HG02610 (cell line): ENCODE measurements around the gene MORN1.

Experiments used
- ATAC-seq: cut with Tn5 transposase; IDR thresholded peaks from one replicate; pipeline ENCODE4 v1.9.1; 2021; ENCODE audit warnings: mild to moderate bottlenecking, moderate library complexity; ENCODE audit not compliant: unreplicated experiment

MORN1 gene

GRCh38 chr1:2311184-2312032 is 79.9 kb downstream of the MORN1 start:
- ATAC-seq = no peak

GRCh38 chr1:2310332-2311183 is 80.8 kb downstream of the MORN1 start:
- ATAC-seq = no peak

- no peak for ATAC-seq
Measured at GRCh38 chr1:2308844-2309243, 82.5 kb downstream of the MORN1 start.

- ATAC-seq = no peak
Measured at GRCh38 chr1:2307972-2308371, 83.4 kb downstream of the MORN1 start.

DNA sequence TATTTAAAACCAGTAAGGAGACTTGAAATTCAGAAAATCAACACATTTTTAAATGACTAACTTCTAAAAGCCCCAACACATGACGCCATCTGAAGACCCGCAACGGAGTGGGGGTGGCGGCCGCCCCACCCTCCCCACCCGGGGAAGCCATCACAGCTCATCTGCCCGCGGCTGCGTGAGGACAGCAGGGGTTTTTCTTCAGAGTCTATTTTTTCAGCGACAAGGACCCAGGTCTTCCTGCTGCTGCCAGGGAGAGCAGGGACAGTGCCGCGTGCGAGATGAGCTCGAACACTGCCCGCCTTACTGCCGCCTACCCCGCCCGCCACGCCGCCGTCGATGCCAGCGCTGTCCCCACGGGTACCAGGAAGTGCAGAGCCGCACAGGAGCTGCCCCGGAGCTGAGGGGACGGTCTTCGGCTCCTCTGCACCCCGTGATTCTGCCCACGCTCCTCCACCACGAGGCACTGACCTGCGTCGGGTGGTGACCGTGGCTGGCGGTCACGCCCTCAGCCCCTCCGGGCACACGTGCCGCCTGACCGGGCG is 84.2 kb downstream of the MORN1 start:
- ATAC-seq = no peak

GRCh38 chr1:2306151-2306978 is 85.0 kb downstream of the MORN1 start:
- no peak for ATAC-seq

DNA sequence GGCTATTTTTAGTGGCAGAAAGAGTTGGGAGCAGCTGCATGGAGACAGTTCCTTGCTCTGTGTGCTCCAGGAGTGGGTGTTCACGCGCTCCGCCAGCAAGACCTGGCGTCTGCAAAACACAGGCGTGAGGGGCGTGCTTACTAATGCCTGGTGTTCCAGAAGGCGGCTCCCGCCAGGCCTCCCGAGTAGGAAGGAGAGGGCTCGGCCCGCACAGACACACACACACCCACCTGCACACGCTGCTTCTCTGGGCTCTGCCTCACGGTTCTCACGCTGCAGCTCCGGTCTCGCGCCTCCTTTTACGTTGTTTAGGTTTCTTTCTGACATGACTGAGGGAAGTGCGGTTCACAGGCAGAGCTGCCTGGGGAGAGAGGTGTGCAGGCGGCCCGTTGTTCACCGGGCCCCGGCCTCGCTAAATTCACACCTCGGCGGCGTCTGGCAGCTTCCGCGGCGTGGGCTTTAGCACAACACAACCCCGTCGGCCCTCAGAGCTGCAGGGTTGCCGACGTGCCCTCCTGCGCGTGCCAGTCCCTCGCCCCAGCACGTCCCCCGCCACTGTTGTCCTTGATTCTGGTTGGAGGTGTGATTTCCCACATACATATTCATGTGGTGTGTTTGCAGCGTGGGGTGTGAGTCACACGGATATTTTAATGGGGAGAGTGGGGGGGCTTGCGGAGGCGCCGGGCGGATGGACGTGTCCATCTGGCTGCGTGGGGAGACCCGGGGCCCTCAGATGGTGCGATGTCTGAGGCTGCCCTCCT is 86.3 kb downstream of the MORN1 start:
- no peak for ATAC-seq

DNA sequence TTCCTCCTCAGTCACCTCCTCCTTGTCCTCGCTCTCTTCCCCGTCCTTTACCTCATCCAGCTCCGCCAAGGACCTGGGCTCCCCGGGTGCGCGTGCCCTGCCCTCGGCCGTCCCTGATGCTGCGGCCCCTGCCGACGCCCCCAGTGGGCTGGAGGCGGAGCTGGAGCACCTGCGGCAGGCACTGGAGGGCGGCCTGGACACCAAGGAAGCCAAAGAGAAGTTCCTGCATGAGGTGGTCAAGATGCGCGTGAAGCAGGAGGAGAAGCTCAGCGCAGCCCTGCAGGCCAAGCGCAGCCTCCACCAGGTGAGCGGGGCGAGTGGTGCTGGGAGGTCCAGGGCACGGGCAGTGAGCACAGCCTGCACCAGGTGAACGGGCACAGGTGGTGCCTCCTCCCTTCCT is 87.1 kb downstream of the MORN1 start:
- no peak for ATAC-seq

DNA sequence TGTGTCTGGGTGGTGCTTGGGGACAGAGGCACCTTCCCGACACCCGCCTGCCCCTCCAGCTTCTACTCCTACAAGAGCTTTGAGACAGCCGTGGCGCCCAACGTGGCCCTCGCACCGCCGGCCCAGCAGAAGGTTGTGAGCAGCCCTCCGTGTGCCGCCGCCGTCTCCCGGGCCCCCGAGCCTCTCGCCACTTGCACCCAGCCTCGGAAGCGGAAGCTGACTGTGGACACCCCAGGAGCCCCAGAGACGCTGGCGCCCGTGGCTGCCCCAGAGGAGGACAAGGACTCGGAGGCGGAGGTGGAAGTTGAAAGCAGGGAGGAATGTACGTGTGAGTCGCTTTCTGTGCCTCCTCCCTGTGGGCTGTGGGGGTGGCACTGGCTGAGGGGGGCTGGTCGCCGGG is 87.6 kb downstream of the MORN1 start:
- ATAC-seq = no peak

- ATAC-seq = no peak
Measured at GRCh38 chr1:2303016-2303775, 88.2 kb downstream of the MORN1 start.

- no peak for ATAC-seq
Measured at GRCh38 chr1:2302292-2302925, 88.9 kb downstream of the MORN1 start.

- no peak for ATAC-seq
Measured at GRCh38 chr1:2301607-2302291, 89.6 kb downstream of the MORN1 start.

GRCh38 chr1:2300851-2301606 is 90.3 kb downstream of the MORN1 start:
- ATAC-seq = peak; percentile 29

- peak; percentile 76 for ATAC-seq
Measured at GRCh38 chr1:2300004-2300771, 91.2 kb downstream of the MORN1 start.

- ATAC-seq = no peak
Measured at GRCh38 chr1:2299131-2299627, 92.2 kb downstream of the MORN1 start.

DNA sequence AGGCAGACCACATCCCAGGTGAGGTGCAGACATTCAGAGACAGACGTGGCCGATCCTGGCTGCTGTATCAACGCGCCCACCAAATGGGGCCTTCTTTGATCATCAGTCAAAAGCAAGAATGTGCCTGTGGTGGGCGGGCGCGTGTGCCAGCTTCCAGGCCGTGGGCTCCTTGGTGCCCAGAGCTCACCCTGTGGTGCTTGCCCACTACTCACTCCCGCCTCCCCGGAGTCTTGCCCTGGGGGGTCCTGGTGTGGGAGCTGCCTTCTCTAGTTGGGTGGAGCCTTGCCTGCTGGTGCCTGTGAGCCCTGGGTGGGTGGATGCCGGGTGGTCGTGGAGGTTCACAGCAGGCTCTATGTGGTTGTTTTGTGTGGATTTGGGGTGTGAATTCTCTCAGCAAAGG is 92.7 kb downstream of the MORN1 start:
- ATAC-seq = no peak
